Right lobe of liver (tissue), 4 donors: ENCODE results near the gene TSTD2.

Experiments
- POLR2A ChIP-seq: fragments of 450-650 bp; IDR thresholded peaks from one replicate; pipeline ENCODE4 v1.6.1; 2017; ENCODE audit warnings: antibody characterized with exemption, mild to moderate bottlenecking
- TF ChIP-seq, protein P1 (sequence below), 4 donors: fragments of 200-600 bp in 3 of 4; fragments of 450-650 bp in 1 of 4; IDR thresholded peaks; one replicate each; pipeline versions ENCODE4 v1.5.1 to v1.8.0; 2016 to 2022; ENCODE audit warnings: antibody characterized with exemption in 4 of 4, mild to moderate bottlenecking in 2 of 4
- donor health status: DM: no; HTN: no; CAD: no.
- donor health status: DM: no; HTN: no; CAD: no.
- donor health status: DM: no; HTN: yes; CAD: no.

DNA sequence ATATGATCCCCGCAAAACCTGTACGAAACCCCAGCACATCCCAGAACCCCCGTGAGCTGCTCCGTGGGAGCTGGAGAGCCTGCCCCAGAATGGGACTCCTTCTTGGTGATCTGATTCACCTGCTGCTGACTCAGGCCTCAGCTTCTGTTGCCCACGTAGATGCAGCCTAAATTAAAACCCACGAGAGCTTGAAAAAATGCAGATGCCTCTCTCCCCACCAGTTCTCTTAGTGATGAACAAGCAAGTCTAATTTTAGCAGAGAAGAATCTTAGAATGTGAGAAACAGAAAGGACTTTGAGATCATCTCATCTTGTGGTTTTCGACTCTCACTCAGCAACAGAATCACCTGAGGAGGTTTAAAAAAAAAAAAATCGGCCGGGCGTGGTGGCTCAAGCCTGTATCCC is 74.1 kb downstream of the TSTD2 start:
- no peak for TF ChIP-seq POLR2A
- TF ChIP-seq, protein P1, sequence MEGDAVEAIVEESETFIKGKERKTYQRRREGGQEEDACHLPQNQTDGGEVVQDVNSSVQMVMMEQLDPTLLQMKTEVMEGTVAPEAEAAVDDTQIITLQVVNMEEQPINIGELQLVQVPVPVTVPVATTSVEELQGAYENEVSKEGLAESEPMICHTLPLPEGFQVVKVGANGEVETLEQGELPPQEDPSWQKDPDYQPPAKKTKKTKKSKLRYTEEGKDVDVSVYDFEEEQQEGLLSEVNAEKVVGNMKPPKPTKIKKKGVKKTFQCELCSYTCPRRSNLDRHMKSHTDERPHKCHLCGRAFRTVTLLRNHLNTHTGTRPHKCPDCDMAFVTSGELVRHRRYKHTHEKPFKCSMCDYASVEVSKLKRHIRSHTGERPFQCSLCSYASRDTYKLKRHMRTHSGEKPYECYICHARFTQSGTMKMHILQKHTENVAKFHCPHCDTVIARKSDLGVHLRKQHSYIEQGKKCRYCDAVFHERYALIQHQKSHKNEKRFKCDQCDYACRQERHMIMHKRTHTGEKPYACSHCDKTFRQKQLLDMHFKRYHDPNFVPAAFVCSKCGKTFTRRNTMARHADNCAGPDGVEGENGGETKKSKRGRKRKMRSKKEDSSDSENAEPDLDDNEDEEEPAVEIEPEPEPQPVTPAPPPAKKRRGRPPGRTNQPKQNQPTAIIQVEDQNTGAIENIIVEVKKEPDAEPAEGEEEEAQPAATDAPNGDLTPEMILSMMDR (IDR thresholded peaks at IDR 0.05) = no peak
